K562 (cell line): ENCODE results near the gene E2F7. TPM values are rescaled to one million over a fixed set of nuclear protein-coding genes. Genes with fewer than 3 reads are reported as not detected.

ENCODE experiments used
- BRF1 ChIP-seq: IDR thresholded peaks from 3 replicates; pipeline ENCODE4 v1.6.1; 2011; ENCODE audit warnings: borderline replicate concordance, mild to moderate bottlenecking; ENCODE audit not compliant: insufficient read length; ENCODE audit errors: extremely low read depth
- COPS2 ChIP-seq: fragments of 450-650 bp; conservative IDR thresholded peaks from 2 replicates; pipeline ENCODE4 v1.6.1; 2016; ENCODE audit warnings: mild to moderate bottlenecking, moderate library complexity
- CREB1 ChIP-seq, 2 experiments: sonication (generic) in 1 of 2; formaldehyde crosslinking in 1 of 2; IDR thresholded peaks; 2 replicates each; pipeline versions ENCODE4 v1.6.1 to v1.8.0; 2012 to 2022; ENCODE audit warnings: inconsistent platforms in 1 of 2, mild to moderate bottlenecking in 1 of 2, missing genetic modification reagents in 1 of 2, moderate library complexity in 1 of 2
- E2F4 ChIP-seq: sonication (generic); formaldehyde crosslinking; IDR thresholded peaks from 2 replicates; pipeline ENCODE4 v1.8.0; 2022; ENCODE audit warnings: mild to moderate bottlenecking, low read depth, missing genetic modification reagents
- ERF ChIP-seq: fragments of 450-650 bp; formaldehyde crosslinking; IDR thresholded peaks from 2 replicates; pipeline ENCODE4 v1.4.0; 2020; ENCODE audit warnings: mild to moderate bottlenecking, mixed read lengths
- HSF4 ChIP-seq: fragments of 250-450 bp; sonication (Bioruptor Pico); IDR thresholded peaks from 2 replicates; pipeline ENCODE4 v2.1.2; 2022; ENCODE audit warnings: mild to moderate bottlenecking, moderate library complexity, borderline replicate concordance
- JUND ChIP-seq, 2 experiments: IDR thresholded peaks; 2 replicates in 1 of 2; 3 replicates in 1 of 2; pipeline ENCODE4 v1.6.1; 2011; ENCODE audit warnings: borderline replicate concordance in 2 of 2, low read depth in 2 of 2, low read length in 2 of 2, improper control_type of control experiment in 1 of 2, missing biosample characterization in 1 of 2, missing genetic modification characterization in 1 of 2, missing genetic modification reagents in 1 of 2
- KLF10 ChIP-seq: fragments of 250-450 bp; sonication (Bioruptor Pico); IDR thresholded peaks from 2 replicates; pipeline ENCODE4 v1.6.1; 2021; ENCODE audit warnings: matching md5 sums
- LEF1 ChIP-seq: fragments of 450-650 bp; IDR thresholded peaks from 2 replicates; pipeline ENCODE4 v1.6.1; 2016; ENCODE audit warnings: mild to moderate bottlenecking
- MCM5 ChIP-seq: fragments of 450-650 bp; IDR thresholded peaks from 2 replicates; pipeline ENCODE4 v1.6.1; 2016; ENCODE audit warnings: low read depth
- MNT ChIP-seq, 2 experiments: fragments of 450-650 bp; conservative IDR thresholded peaks; 2 replicates each; pipeline ENCODE4 v1.6.1; 2017; ENCODE audit warnings: mild to moderate bottlenecking in 2 of 2, moderate library complexity in 2 of 2
- MTF1 ChIP-seq: fragments of 250-450 bp; sonication (Bioruptor Pico); IDR thresholded peaks from 2 replicates; pipeline ENCODE4 v1.9.0; 2021; ENCODE audit warnings: moderate library complexity, mild to moderate bottlenecking, inconsistent platforms, borderline replicate concordance
- TAF9B ChIP-seq: fragments of 450-650 bp; IDR thresholded peaks from 2 replicates; pipeline ENCODE4 v1.6.1; 2018; ENCODE audit warnings: mild to moderate bottlenecking; ENCODE audit not compliant: partially characterized antibody
- ZBTB2 ChIP-seq: fragments of 450-650 bp; IDR thresholded peaks from 2 replicates; pipeline ENCODE4 v1.6.1; 2016; ENCODE audit warnings: antibody characterized with exemption
- ZFP36 ChIP-seq: fragments of 150-350 bp; IDR thresholded peaks from 2 replicates; pipeline ENCODE4 v1.6.1; 2018; ENCODE audit warnings: low read length, low read depth; ENCODE audit not compliant: partially characterized antibody
- ZNF408 ChIP-seq: fragments of 250-450 bp; sonication (Bioruptor Pico); IDR thresholded peaks from 2 replicates; pipeline ENCODE4 v1.4.0; 2020; ENCODE audit warnings: low read depth, mild to moderate bottlenecking, moderate library complexity
- polyA plus RNA-seq, 8 experiments: library from polyadenylated mRNA; depleted of rRNA in 4 of 8; stranded (reverse) in 5 of 8; unstranded in 3 of 8; fragments of >200 nt; fragmentation: Nextera tagmentation in 2 of 8; fragmentation: Illumina TruSeq in 1 of 8; extraction: Ambion mirVana in 2 of 8; extraction: Trizol in 1 of 8; gene quantifications; 2 replicates each; pipeline versions ENCODE4 v1.2.1 to v1.2.3, GENCODE V29; 2011 to 2014; ENCODE audit warnings: inconsistent platforms in 1 of 8, missing spikeins in 1 of 8
- total RNA-seq, 7 experiments: library from RNA; depleted of rRNA in 6 of 7; stranded (reverse); fragments of >200 nt in 6 of 7; fragmentation: Illumina TruSeq in 2 of 7; extraction: Trizol in 2 of 7; gene quantifications; 2 replicates each; pipeline versions ENCODE4 v1.2.1 to v1.2.3, GENCODE V29; 2011 to 2021; ENCODE audit warnings: low replicate concordance in 1 of 7
- TF ChIP-seq, protein P1 (sequence below): fragments of 250-450 bp; sonication (Bioruptor Pico); IDR thresholded peaks from 2 replicates; pipeline ENCODE4 v1.5.0; 2022; ENCODE audit warnings: mild to moderate bottlenecking
- TF ChIP-seq, protein P2 (sequence below): fragments of 450-650 bp; formaldehyde crosslinking; IDR thresholded peaks from 2 replicates; pipeline ENCODE4 v1.4.0; 2022; ENCODE audit warnings: mild to moderate bottlenecking, moderate library complexity
- TF ChIP-seq, protein P3 (sequence below): fragments of 250-450 bp; sonication (Bioruptor Pico); IDR thresholded peaks from 2 replicates; pipeline ENCODE4 v1.8.0; 2021; ENCODE audit warnings: moderate library complexity, mild to moderate bottlenecking, inconsistent platforms

The E2F7 gene
- total and polyA plus RNA-seq, 9 of the 15 experiments (the other 6 are each of a cell fraction or from before 2014, with no cell fraction given) = 3.4 to 13.6 (median 8.1) TPM

DNA sequence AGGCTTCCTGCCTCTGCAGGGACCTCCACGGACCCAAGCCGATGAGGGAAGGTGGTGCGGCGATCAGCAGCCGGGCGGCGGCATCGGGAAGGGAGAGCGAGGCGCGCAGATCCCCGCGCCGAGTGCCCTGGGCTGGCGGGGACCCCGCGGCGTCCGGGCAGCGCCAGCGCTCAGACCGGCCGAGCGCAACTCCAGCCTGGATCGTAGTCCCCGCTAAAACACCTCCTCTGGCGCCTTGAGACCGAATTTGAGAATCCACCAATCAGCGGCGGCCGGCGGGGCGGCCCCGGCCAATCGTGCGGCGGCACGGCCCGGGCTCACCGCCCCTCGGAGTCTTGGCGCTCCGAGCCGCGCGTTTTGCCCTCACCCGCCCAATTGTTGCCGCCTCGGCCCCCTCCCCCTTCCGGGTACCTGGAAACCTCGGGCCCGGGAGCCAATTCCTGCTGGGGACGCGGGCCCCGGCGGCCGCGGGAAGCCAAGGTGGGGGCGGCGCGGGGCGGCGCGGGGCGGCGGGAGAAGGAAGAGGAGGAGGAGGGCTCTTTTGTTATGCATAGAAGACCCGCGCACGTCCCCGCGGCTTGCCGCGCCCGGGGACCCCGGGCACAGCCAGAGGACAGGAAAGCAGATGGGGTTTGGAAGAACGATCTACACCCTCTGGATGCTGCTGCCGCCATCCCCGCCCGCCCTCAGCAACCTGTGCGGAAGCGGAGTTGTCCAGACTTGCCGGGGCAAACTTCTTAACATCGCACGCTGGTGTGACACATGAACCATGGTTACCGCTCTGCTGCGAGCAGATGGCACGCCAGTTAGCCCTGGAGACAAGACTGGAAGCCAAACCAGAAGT, at the start of gene E2F7 (continued):
- TF ChIP-seq ZBTB2 = no peak
- peak; percentile 59; the same call in 1 of the 2 replicates for TF ChIP-seq E2F4 (CRISPR knock-in tag)
- no peak for TF ChIP-seq MTF1
- no peak for TF ChIP-seq COPS2
- peak in 1 of 2 experiments; percentile 13; a peak in 1 of 4 replicates for TF ChIP-seq MNT (conservative IDR thresholded peaks at IDR 0.05)
- TF ChIP-seq LEF1 = no peak
- TF ChIP-seq, protein P1, sequence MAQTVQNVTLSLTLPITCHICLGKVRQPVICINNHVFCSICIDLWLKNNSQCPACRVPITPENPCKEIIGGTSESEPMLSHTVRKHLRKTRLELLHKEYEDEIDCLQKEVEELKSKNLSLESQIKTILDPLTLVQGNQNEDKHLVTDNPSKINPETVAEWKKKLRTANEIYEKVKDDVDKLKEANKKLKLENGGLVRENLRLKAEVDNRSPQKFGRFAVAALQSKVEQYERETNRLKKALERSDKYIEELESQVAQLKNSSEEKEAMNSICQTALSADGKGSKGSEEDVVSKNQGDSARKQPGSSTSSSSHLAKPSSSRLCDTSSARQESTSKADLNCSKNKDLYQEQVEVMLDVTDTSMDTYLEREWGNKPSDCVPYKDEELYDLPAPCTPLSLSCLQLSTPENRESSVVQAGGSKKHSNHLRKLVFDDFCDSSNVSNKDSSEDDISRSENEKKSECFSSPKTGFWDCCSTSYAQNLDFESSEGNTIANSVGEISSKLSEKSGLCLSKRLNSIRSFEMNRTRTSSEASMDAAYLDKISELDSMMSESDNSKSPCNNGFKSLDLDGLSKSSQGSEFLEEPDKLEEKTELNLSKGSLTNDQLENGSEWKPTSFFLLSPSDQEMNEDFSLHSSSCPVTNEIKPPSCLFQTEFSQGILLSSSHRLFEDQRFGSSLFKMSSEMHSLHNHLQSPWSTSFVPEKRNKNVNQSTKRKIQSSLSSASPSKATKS (CRISPR knock-in tag) = no peak
- no peak for TF ChIP-seq ZNF408 (CRISPR knock-in tag)
- TF ChIP-seq, protein P2, sequence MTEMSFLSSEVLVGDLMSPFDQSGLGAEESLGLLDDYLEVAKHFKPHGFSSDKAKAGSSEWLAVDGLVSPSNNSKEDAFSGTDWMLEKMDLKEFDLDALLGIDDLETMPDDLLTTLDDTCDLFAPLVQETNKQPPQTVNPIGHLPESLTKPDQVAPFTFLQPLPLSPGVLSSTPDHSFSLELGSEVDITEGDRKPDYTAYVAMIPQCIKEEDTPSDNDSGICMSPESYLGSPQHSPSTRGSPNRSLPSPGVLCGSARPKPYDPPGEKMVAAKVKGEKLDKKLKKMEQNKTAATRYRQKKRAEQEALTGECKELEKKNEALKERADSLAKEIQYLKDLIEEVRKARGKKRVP (CRISPR knock-in tag) = no peak
- TF ChIP-seq, protein P3, sequence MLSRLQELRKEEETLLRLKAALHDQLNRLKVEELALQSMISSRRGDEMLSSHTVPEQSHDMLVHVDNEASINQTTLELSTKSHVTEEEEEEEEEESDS (CRISPR knock-in tag) = no peak
- TF ChIP-seq HSF4 (CRISPR knock-in tag) = no peak
- TF ChIP-seq CREB1 (IDR thresholded peaks at IDR 0.05) = peak; percentile 56; the same call in 1 of the 2 replicates
- TF ChIP-seq CREB1 (CRISPR knock-in tag; IDR thresholded peaks at IDR 0.05) = no peak
- no peak for TF ChIP-seq TAF9B
- TF ChIP-seq MCM5 = no peak
- no peak for TF ChIP-seq ZFP36
- TF ChIP-seq JUND (IDR thresholded peaks at IDR 0.05; ENCODE audit: borderline replicate concordance, low read depth, low read length) = no peak
- no peak for TF ChIP-seq JUND (tag; IDR thresholded peaks at IDR 0.05; ENCODE audit: borderline replicate concordance, low read depth, low read length)
- TF ChIP-seq KLF10 (CRISPR knock-in tag) = no peak
- no peak for TF ChIP-seq ERF (CRISPR knock-in tag)
- no peak for TF ChIP-seq BRF1
